ENCODE data around the gene FLG2.

The FLG2 gene

GRCh38 chr1:152394151-152394550 is 34.3 kb upstream of the FLG2 start:
- H2AK5ac ChIP-seq (ENCODE audit: low read depth, low read length): no peak overlapping the region
- WGBS, 2 donors (ENCODE audit: extremely low coverage in 2 of 2, insufficient read length in 2 of 2, insufficient replicate concordance in 1 of 2): no CpG with 5 or more reads among the region's 1 CpG

GRCh38 chr1:152392909-152393308 is 33.1 kb upstream of the FLG2 start:
- Histone ChIP-seq H3K9ac (ENCODE audit: low read depth, low read length, poor library complexity) (no peak overlapping the region), H4K8ac (ENCODE audit: low read depth, low read length) (no peak overlapping the region), H4K91ac (ENCODE audit: low read depth, low read length, poor library complexity) (no peak overlapping the region), H3K23ac (ENCODE audit: low read depth, low read length, poor library complexity) (no peak overlapping the region), H3K4me1 (ENCODE audit: control insufficient read depth in 2 of 2, insufficient read depth in 1 of 2, low read depth in 1 of 2, low read length in 2 of 2) (no peaks in the 10 kb centered on the region), H2BK120ac (ENCODE audit: low read depth, low read length) (no peak overlapping the region), H3K27ac (replicated peaks; ENCODE audit: low read length) (no peak overlapping the region), H3K4me3 (ENCODE audit: low read length in 2 of 2) (no peak overlapping the region), H3K79me1 (ENCODE audit: low read depth, low read length) (no peaks in the 10 kb centered on the region), H2BK15ac (ENCODE audit: low read length) (no peak overlapping the region), H3K14ac (ENCODE audit: low read length) (no peak overlapping the region), H3K9me3 (replicated peaks in 1 of 2; ENCODE audit: control insufficient read depth in 2 of 2, insufficient read depth in 1 of 2, low read depth in 1 of 2, low read length in 2 of 2) (peaks cover 0 to 14% of the 10 kb centered on the region in 2 donors), H2AFZ (ENCODE audit: low read length) (no peak overlapping the region), H2BK12ac (ENCODE audit: low read length) (no peak overlapping the region), H3K27me3 (ENCODE audit: control insufficient read depth in 3 of 3, insufficient read depth in 3 of 3, low read depth in 1 of 3, low read length in 3 of 3) (no peaks in the 10 kb centered on the region), H3K36me3 (replicated peaks in 1 of 2; ENCODE audit: control insufficient read depth in 2 of 2, insufficient read depth in 2 of 2, low read length in 2 of 2) (no peaks in the 10 kb centered on the region), H3K4ac (ENCODE audit: low read length) (no peak overlapping the region), H2BK5ac (ENCODE audit: low read length) (no peak overlapping the region), H2AK5ac (ENCODE audit: low read depth, low read length) (no peak overlapping the region), H3K18ac (ENCODE audit: low read length) (no peak overlapping the region), H3K4me2 (ENCODE audit: insufficient read depth, low read length, poor library complexity, severe bottlenecking) (no peak overlapping the region)
- no peak for DNase-seq (ENCODE audit: low spot score)
- WGBS, 2 donors (ENCODE audit: extremely low coverage in 2 of 2, insufficient read length in 2 of 2, insufficient replicate concordance in 1 of 2): no CpG with 5 or more reads among the region's 2 CpGs

More at GRCh38 chr1:152394151-152394550, 34.3 kb upstream of the FLG2 start:
- no peaks in the 10 kb centered on the region for H3K27me3 ChIP-seq (ENCODE audit: control insufficient read depth in 3 of 3, insufficient read depth in 3 of 3, low read depth in 1 of 3, low read length in 3 of 3)
- no peak overlapping the region for H3K18ac ChIP-seq (ENCODE audit: low read length)
- no peak overlapping the region for H3K4me2 ChIP-seq (ENCODE audit: insufficient read depth, low read length, poor library complexity, severe bottlenecking)
- H2BK15ac ChIP-seq (ENCODE audit: low read length): no peak overlapping the region
- H3K4me3 ChIP-seq (ENCODE audit: low read length in 2 of 2): no peak overlapping the region
- H2BK12ac ChIP-seq (ENCODE audit: low read length): no peak overlapping the region
- H3K36me3 ChIP-seq (replicated peaks in 1 of 2; ENCODE audit: control insufficient read depth in 2 of 2, insufficient read depth in 2 of 2, low read length in 2 of 2): no peaks in the 10 kb centered on the region
- no peak overlapping the region for H2BK5ac ChIP-seq (ENCODE audit: low read length)
- H3K9me3 ChIP-seq (replicated peaks in 1 of 2; ENCODE audit: control insufficient read depth in 2 of 2, insufficient read depth in 1 of 2, low read depth in 1 of 2, low read length in 2 of 2): peaks cover 0 to 21% of the 10 kb centered on the region in 2 donors
- no peak overlapping the region for H3K9ac ChIP-seq (ENCODE audit: low read depth, low read length, poor library complexity)
- H2AFZ ChIP-seq (ENCODE audit: low read length): no peak overlapping the region
- H3K4me1 ChIP-seq (ENCODE audit: control insufficient read depth in 2 of 2, insufficient read depth in 1 of 2, low read depth in 1 of 2, low read length in 2 of 2): no peaks in the 10 kb centered on the region
- no peak overlapping the region for H3K23ac ChIP-seq (ENCODE audit: low read depth, low read length, poor library complexity)
- H3K14ac ChIP-seq (ENCODE audit: low read length): no peak overlapping the region
- no peak overlapping the region for H4K91ac ChIP-seq (ENCODE audit: low read depth, low read length, poor library complexity)
- no peak for DNase-seq (ENCODE audit: low spot score)
- H3K79me1 ChIP-seq (ENCODE audit: low read depth, low read length): no peaks in the 10 kb centered on the region
- no peak overlapping the region for H3K4ac ChIP-seq (ENCODE audit: low read length)
- H2BK120ac ChIP-seq (ENCODE audit: low read depth, low read length): no peak overlapping the region
- H4K8ac ChIP-seq (ENCODE audit: low read depth, low read length): no peak overlapping the region
- no peak overlapping the region for H3K27ac ChIP-seq (replicated peaks; ENCODE audit: low read length)

GRCh38 chr1:152388889-152389288 is 29.1 kb upstream of the FLG2 start:
- Histone ChIP-seq H3K23ac (ENCODE audit: low read depth, low read length, poor library complexity) (no peak overlapping the region), H4K8ac (ENCODE audit: low read depth, low read length) (no peak overlapping the region), H3K4me2 (ENCODE audit: insufficient read depth, low read length, poor library complexity, severe bottlenecking) (no peak overlapping the region), H3K9me3 (replicated peaks in 1 of 2; ENCODE audit: control insufficient read depth in 2 of 2, insufficient read depth in 1 of 2, low read depth in 1 of 2, low read length in 2 of 2) (peaks cover 0 to 13% of the 10 kb centered on the region in 2 donors), H3K9ac (ENCODE audit: low read depth, low read length, poor library complexity) (no peak overlapping the region), H2BK120ac (ENCODE audit: low read depth, low read length) (no peak overlapping the region), H3K36me3 (replicated peaks in 1 of 2; ENCODE audit: control insufficient read depth in 2 of 2, insufficient read depth in 2 of 2, low read length in 2 of 2) (no peaks in the 10 kb centered on the region), H4K91ac (ENCODE audit: low read depth, low read length, poor library complexity) (no peak overlapping the region), H3K4ac (ENCODE audit: low read length) (no peak overlapping the region), H2BK15ac (ENCODE audit: low read length) (no peak overlapping the region), H2AFZ (ENCODE audit: low read length) (no peak overlapping the region), H3K27me3 (ENCODE audit: control insufficient read depth in 3 of 3, insufficient read depth in 3 of 3, low read depth in 1 of 3, low read length in 3 of 3) (no peaks in the 10 kb centered on the region), H3K4me3 (ENCODE audit: low read length in 2 of 2) (no peak overlapping the region), H3K14ac (ENCODE audit: low read length) (no peak overlapping the region), H3K27ac (replicated peaks; ENCODE audit: low read length) (no peak overlapping the region), H3K4me1 (ENCODE audit: control insufficient read depth in 2 of 2, insufficient read depth in 1 of 2, low read depth in 1 of 2, low read length in 2 of 2) (no peaks in the 10 kb centered on the region), H3K18ac (ENCODE audit: low read length) (no peak overlapping the region), H2AK5ac (ENCODE audit: low read depth, low read length) (no peak overlapping the region), H2BK12ac (ENCODE audit: low read length) (no peak overlapping the region), H2BK5ac (ENCODE audit: low read length) (no peak overlapping the region), H3K79me1 (ENCODE audit: low read depth, low read length) (no peaks in the 10 kb centered on the region)
- no peak for DNase-seq (ENCODE audit: low spot score)
- no CpG with 5 or more reads among the region's 4 CpGs for WGBS, 2 donors (ENCODE audit: extremely low coverage in 2 of 2, insufficient read length in 2 of 2, insufficient replicate concordance in 1 of 2)

GRCh38 chr1:152386940-152387339 is 27.1 kb upstream of the FLG2 start:
- Histone ChIP-seq H3K27me3 (ENCODE audit: control insufficient read depth in 3 of 3, insufficient read depth in 3 of 3, low read depth in 1 of 3, low read length in 3 of 3) (no peaks in the 10 kb centered on the region), H3K9me3 (replicated peaks in 1 of 2; ENCODE audit: control insufficient read depth in 2 of 2, insufficient read depth in 1 of 2, low read depth in 1 of 2, low read length in 2 of 2) (peaks cover 0 to 10% of the 10 kb centered on the region in 2 donors), H2BK120ac (ENCODE audit: low read depth, low read length) (no peak overlapping the region), H2AK5ac (ENCODE audit: low read depth, low read length) (no peak overlapping the region), H2BK12ac (ENCODE audit: low read length) (no peak overlapping the region), H4K8ac (ENCODE audit: low read depth, low read length) (no peak overlapping the region), H3K4me1 (ENCODE audit: control insufficient read depth in 2 of 2, insufficient read depth in 1 of 2, low read depth in 1 of 2, low read length in 2 of 2) (no peaks in the 10 kb centered on the region), H4K91ac (ENCODE audit: low read depth, low read length, poor library complexity) (no peak overlapping the region), H3K27ac (replicated peaks; ENCODE audit: low read length) (no peak overlapping the region), H3K4me2 (ENCODE audit: insufficient read depth, low read length, poor library complexity, severe bottlenecking) (no peak overlapping the region), H3K4ac (ENCODE audit: low read length) (no peak overlapping the region), H3K18ac (ENCODE audit: low read length) (no peak overlapping the region), H2BK5ac (ENCODE audit: low read length) (no peak overlapping the region), H3K36me3 (replicated peaks in 1 of 2; ENCODE audit: control insufficient read depth in 2 of 2, insufficient read depth in 2 of 2, low read length in 2 of 2) (no peaks in the 10 kb centered on the region), H3K79me1 (ENCODE audit: low read depth, low read length) (no peaks in the 10 kb centered on the region), H3K23ac (ENCODE audit: low read depth, low read length, poor library complexity) (no peak overlapping the region), H3K4me3 (ENCODE audit: low read length in 2 of 2) (no peak overlapping the region), H3K9ac (ENCODE audit: low read depth, low read length, poor library complexity) (no peak overlapping the region), H2BK15ac (ENCODE audit: low read length) (no peak overlapping the region), H2AFZ (ENCODE audit: low read length) (no peak overlapping the region), H3K14ac (ENCODE audit: low read length) (no peak overlapping the region)
- no CpG with 5 or more reads among the region's 2 CpGs for WGBS, 2 donors (ENCODE audit: extremely low coverage in 2 of 2, insufficient read length in 2 of 2, insufficient replicate concordance in 1 of 2)
- DNase-seq (ENCODE audit: low spot score): no peak

Measured in neuronal stem cell (in vitro differentiated cells).